WTC11 (cell line): ENCODE measurements around the gene BLNK. TPM values are rescaled to one million over a fixed set of nuclear protein-coding genes. Genes with fewer than 3 reads are reported as not detected.

Experiments used
- ATAC-seq: fragments of 200-7000 bp; cut with Tn5 transposase; 2 replicates; pipeline ENCODE4 v1.10.0; 2021; ENCODE audit warnings: mild to moderate bottlenecking, moderate library complexity
- CTCF ChIA-PET: fragments of 300-600 bp; sonication (Branson Sonifier 250); formaldehyde crosslinking; loops from one replicate; lab custom pipeline; 2021; ENCODE audit warnings: antibody characterized with exemption; lab: Charles Lee
- POLR2A ChIA-PET: fragments of 350-600 bp; sonication (Branson Sonifier 250); formaldehyde crosslinking; loops from one replicate; lab custom pipeline; 2021; ENCODE audit warnings: antibody characterized with exemption; lab: Charles Lee
- DNase-seq: peaks from one replicate; pipeline ENCODE4 v3.0.0; 2021; ENCODE audit warnings: low spot score
- H3K27ac Mint-ChIP-seq: 2 replicates; pipeline ENCODE4 v1.8.0; 2021; ENCODE audit warnings: mixed read lengths
- H3K27me3 Mint-ChIP-seq: 2 replicates; pipeline ENCODE4 v1.8.0; 2021; ENCODE audit warnings: low read depth, mild to moderate bottlenecking, moderate library complexity, mixed read lengths
- H3K36me3 Mint-ChIP-seq: 2 replicates; pipeline ENCODE4 v1.8.0; 2021; ENCODE audit warnings: mixed read lengths
- H3K4me1 Mint-ChIP-seq: 2 replicates; pipeline ENCODE4 v1.8.0; 2022; ENCODE audit warnings: mixed read lengths
- H3K4me3 Mint-ChIP-seq: 2 replicates; pipeline ENCODE4 v1.8.0; 2021; ENCODE audit warnings: mild to moderate bottlenecking, moderate library complexity, mixed read lengths
- H3K9me3 Mint-ChIP-seq: 2 replicates; pipeline ENCODE4 v1.8.0; 2021; ENCODE audit warnings: mixed read lengths
- AFF4 ChIP-seq: sonication (generic); formaldehyde crosslinking; IDR thresholded peaks from 2 replicates; pipeline ENCODE4 v1.8.1; 2023; ENCODE audit warnings: mild to moderate bottlenecking, missing genetic modification reagents, borderline replicate concordance
- CREM ChIP-seq: sonication (generic); formaldehyde crosslinking; IDR thresholded peaks from 2 replicates; pipeline ENCODE4 v1.8.1; 2022; ENCODE audit warnings: mild to moderate bottlenecking, missing genetic modification reagents, moderate library complexity
- ELF4 ChIP-seq: sonication (generic); formaldehyde crosslinking; IDR thresholded peaks from 2 replicates; pipeline ENCODE4 v1.8.1; 2022; ENCODE audit warnings: low read depth, mild to moderate bottlenecking, moderate library complexity, missing genetic modification reagents
- ESRRA ChIP-seq: sonication (generic); formaldehyde crosslinking; IDR thresholded peaks from 2 replicates; pipeline ENCODE4 v1.8.1; 2022; ENCODE audit warnings: mild to moderate bottlenecking, missing genetic modification reagents, borderline replicate concordance
- FOXP4 ChIP-seq: sonication (generic); formaldehyde crosslinking; IDR thresholded peaks from 2 replicates; pipeline ENCODE4 v1.8.0; 2022; ENCODE audit warnings: mild to moderate bottlenecking, missing genetic modification reagents
- IRF1 ChIP-seq: sonication (generic); formaldehyde crosslinking; IDR thresholded peaks from 2 replicates; pipeline ENCODE4 v1.8.0; 2023; ENCODE audit warnings: missing genetic modification reagents
- MAX ChIP-seq: sonication (generic); formaldehyde crosslinking; IDR thresholded peaks from 2 replicates; pipeline ENCODE4 v1.8.0; 2022; ENCODE audit warnings: mild to moderate bottlenecking, missing genetic modification reagents
- MXD4 ChIP-seq: fragments of 250-450 bp; sonication (Bioruptor Pico); IDR thresholded peaks from 2 replicates; pipeline ENCODE4 v1.8.0; 2021; ENCODE audit warnings: mild to moderate bottlenecking, moderate library complexity, borderline replicate concordance
- RELA ChIP-seq: sonication (generic); formaldehyde crosslinking; IDR thresholded peaks from 2 replicates; pipeline ENCODE4 v1.8.1; 2022; ENCODE audit warnings: missing genetic modification reagents, mild to moderate bottlenecking, borderline replicate concordance
- SMAD3 ChIP-seq: sonication (generic); formaldehyde crosslinking; IDR thresholded peaks from 2 replicates; pipeline ENCODE4 v1.8.0; 2022; ENCODE audit warnings: missing genetic modification reagents, mild to moderate bottlenecking, borderline replicate concordance
- TEAD1 ChIP-seq: sonication (generic); formaldehyde crosslinking; IDR thresholded peaks from 2 replicates; pipeline ENCODE4 v1.8.0; 2022; ENCODE audit warnings: mild to moderate bottlenecking, missing genetic modification reagents
- ZBTB43 ChIP-seq: sonication (generic); formaldehyde crosslinking; IDR thresholded peaks from 2 replicates; pipeline ENCODE4 v1.8.1; 2023; ENCODE audit warnings: mild to moderate bottlenecking, missing genetic modification reagents
- ZNF317 ChIP-seq: sonication (generic); formaldehyde crosslinking; IDR thresholded peaks from 2 replicates; pipeline ENCODE4 v1.8.1; 2023; ENCODE audit warnings: low read depth, mild to moderate bottlenecking, moderate library complexity, missing genetic modification reagents, borderline replicate concordance
- total RNA-seq: library from RNA; stranded (reverse); gene quantifications from 3 replicates; pipeline ENCODE4 v1.2.3, GENCODE V29; 2021
- TF ChIP-seq, protein P1 (sequence below): fragments of 200-600 bp; IDR thresholded peaks from 2 replicates; pipeline ENCODE4 v1.8.0; 2022; ENCODE audit warnings: antibody characterized with exemption
- TF ChIP-seq, protein P2 (sequence below): sonication (generic); formaldehyde crosslinking; IDR thresholded peaks from 2 replicates; pipeline ENCODE4 v1.8.1; 2022; ENCODE audit warnings: mild to moderate bottlenecking, moderate library complexity, missing genetic modification reagents
- TF ChIP-seq, protein P3 (sequence below): fragments of 250-450 bp; sonication (Bioruptor Pico); IDR thresholded peaks from 2 replicates; pipeline ENCODE4 v1.9.0; 2021; ENCODE audit warnings: mild to moderate bottlenecking
- TF ChIP-seq, protein P4 (sequence below): sonication (generic); formaldehyde crosslinking; IDR thresholded peaks from 2 replicates; pipeline ENCODE4 v1.8.1; 2022; ENCODE audit warnings: low read depth, mild to moderate bottlenecking, moderate library complexity, missing genetic modification reagents, borderline replicate concordance

Gene BLNK
- total RNA-seq, 1 experiment from 2014 or later: not detected

- peaks cover 22% of the 10 kb centered on the region for H3K4me1 Mint-ChIP-seq
- ChIA-PET CTCF (interaction anchor here (1.1 to 2.0 kb wide), 4 partner anchors 29 to 595 kb away, joined by 3 to 15 read pairs (median 4); partner anchors contain the start of gene TCTN3), POLR2A (no interaction called here)
- no peak overlapping the region for H3K27ac Mint-ChIP-seq
- H3K4me3 Mint-ChIP-seq: no peak overlapping the region
- no peaks in the 10 kb centered on the region for H3K9me3 Mint-ChIP-seq
- H3K36me3 Mint-ChIP-seq: no peaks in the 10 kb centered on the region
- H3K27me3 Mint-ChIP-seq: no peaks in the 10 kb centered on the region
- ATAC-seq: no peak
- TF ChIP-seq ZNF317 (CRISPR knock-in tag) (no peak), CREM (CRISPR knock-in tag) (no peak), IRF1 (CRISPR knock-in tag) (no peak), SMAD3 (no peak), ZBTB43 (no peak), AFF4 (no peak), FOXP4 (CRISPR knock-in tag) (no peak), ESRRA (CRISPR knock-in tag) (no peak), RELA (CRISPR knock-in tag) (no peak), TEAD1 (no peak), MAX (CRISPR knock-in tag) (no peak), ELF4 (CRISPR knock-in tag) (no peak), MXD4 (no peak)
- TF ChIP-seq, protein P1, sequence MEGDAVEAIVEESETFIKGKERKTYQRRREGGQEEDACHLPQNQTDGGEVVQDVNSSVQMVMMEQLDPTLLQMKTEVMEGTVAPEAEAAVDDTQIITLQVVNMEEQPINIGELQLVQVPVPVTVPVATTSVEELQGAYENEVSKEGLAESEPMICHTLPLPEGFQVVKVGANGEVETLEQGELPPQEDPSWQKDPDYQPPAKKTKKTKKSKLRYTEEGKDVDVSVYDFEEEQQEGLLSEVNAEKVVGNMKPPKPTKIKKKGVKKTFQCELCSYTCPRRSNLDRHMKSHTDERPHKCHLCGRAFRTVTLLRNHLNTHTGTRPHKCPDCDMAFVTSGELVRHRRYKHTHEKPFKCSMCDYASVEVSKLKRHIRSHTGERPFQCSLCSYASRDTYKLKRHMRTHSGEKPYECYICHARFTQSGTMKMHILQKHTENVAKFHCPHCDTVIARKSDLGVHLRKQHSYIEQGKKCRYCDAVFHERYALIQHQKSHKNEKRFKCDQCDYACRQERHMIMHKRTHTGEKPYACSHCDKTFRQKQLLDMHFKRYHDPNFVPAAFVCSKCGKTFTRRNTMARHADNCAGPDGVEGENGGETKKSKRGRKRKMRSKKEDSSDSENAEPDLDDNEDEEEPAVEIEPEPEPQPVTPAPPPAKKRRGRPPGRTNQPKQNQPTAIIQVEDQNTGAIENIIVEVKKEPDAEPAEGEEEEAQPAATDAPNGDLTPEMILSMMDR: no peak
- TF ChIP-seq, protein P2, sequence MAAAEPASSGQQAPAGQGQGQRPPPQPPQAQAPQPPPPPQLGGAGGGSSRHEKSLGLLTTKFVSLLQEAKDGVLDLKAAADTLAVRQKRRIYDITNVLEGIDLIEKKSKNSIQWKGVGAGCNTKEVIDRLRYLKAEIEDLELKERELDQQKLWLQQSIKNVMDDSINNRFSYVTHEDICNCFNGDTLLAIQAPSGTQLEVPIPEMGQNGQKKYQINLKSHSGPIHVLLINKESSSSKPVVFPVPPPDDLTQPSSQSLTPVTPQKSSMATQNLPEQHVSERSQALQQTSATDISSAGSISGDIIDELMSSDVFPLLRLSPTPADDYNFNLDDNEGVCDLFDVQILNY: no peak
- TF ChIP-seq, protein P3, sequence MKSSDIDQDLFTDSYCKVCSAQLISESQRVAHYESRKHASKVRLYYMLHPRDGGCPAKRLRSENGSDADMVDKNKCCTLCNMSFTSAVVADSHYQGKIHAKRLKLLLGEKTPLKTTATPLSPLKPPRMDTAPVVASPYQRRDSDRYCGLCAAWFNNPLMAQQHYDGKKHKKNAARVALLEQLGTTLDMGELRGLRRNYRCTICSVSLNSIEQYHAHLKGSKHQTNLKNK (CRISPR knock-in tag): no peak
- TF ChIP-seq, protein P4, sequence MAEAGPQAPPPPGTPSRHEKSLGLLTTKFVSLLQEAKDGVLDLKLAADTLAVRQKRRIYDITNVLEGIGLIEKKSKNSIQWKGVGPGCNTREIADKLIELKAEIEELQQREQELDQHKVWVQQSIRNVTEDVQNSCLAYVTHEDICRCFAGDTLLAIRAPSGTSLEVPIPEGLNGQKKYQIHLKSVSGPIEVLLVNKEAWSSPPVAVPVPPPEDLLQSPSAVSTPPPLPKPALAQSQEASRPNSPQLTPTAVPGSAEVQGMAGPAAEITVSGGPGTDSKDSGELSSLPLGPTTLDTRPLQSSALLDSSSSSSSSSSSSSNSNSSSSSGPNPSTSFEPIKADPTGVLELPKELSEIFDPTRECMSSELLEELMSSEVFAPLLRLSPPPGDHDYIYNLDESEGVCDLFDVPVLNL: no peak
- no peak for DNase-seq
Measured at GRCh38 chr10:96288151-96288621, 16.8 kb upstream of the BLNK start.
